Duodenal mucosa (tissue), 2 donors: ENCODE results near the gene MEF2C.

Experiments
- H3K27ac ChIP-seq: one replicate; pipeline ENCODE4 v1.7.0; 2013; ENCODE audit warnings: low read depth, low read length
- H3K27me3 ChIP-seq, 2 donors: one replicate each; pipeline ENCODE4 v1.7.0; 2013; ENCODE audit warnings: low read length in 2 of 2, control low read depth in 1 of 2; ENCODE audit not compliant: insufficient read depth in 2 of 2, control insufficient read depth in 1 of 2
- H3K36me3 ChIP-seq, 2 donors: one replicate each; pipeline ENCODE4 v1.7.0; 2013; ENCODE audit warnings: low read length in 2 of 2, control low read depth in 1 of 2; ENCODE audit not compliant: insufficient read depth in 2 of 2, control insufficient read depth in 1 of 2
- H3K4me1 ChIP-seq, 2 donors: one replicate each; pipeline ENCODE4 v1.7.0; 2013; ENCODE audit warnings: low read length in 2 of 2, control low read depth in 1 of 2; ENCODE audit not compliant: insufficient read depth in 2 of 2, control insufficient read depth in 1 of 2
- H3K4me3 ChIP-seq, 2 donors: one replicate each; pipeline ENCODE4 v1.7.0; 2013; ENCODE audit warnings: low read length in 2 of 2, low read depth in 1 of 2
- H3K9ac ChIP-seq, 2 donors: one replicate each; pipeline ENCODE4 v1.7.0; 2013; ENCODE audit warnings: low read length in 2 of 2, low read depth in 1 of 2
- H3K9me3 ChIP-seq, 2 donors: one replicate each; pipeline ENCODE4 v1.7.0; 2013; ENCODE audit warnings: low read length in 2 of 2, control low read depth in 1 of 2; ENCODE audit not compliant: control insufficient read depth in 1 of 2

Gene MEF2C

DNA sequence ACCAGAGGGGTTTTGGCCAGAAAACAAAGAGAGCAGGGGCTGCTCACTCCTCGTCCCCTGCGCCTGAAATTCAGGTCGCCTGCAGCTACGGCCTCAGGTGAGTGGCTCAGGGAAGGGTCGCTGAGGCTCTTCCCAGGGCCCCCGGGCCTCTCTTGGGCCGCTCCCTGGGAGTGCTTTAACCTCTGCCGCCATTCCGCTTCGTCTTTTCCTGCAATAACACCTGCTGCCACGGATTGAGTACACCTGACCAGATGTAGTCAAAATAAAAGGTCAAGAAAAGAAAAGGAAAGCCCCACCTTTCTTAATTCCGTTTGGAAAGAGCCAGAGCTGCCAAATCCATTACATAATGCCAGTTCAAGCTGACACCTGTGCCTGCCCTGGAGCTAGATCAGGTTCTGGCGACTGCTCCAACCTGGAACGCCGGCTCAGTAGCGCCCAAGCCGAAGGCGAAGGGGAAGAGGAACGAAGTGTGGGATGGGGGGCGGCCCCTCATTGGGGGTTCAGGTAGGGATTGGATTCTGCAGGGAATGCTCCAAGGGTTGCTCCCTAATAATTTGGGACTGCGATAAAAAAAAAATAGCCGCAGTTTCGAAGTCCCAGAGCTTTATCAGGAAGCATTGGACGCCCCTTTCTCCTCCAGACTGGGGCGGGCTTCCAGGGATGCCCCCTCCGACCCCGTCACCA, 193.9 kb downstream of the MEF2C start:
- H3K4me1 ChIP-seq: peaks cover 0 to 4% of the 10 kb centered on the region in 2 donors
- peaks cover 91 to 99% of the 10 kb centered on the region in 2 donors for H3K27me3 ChIP-seq
- no peak overlapping the region for H3K9ac ChIP-seq

GRCh38 chr5:88688156-88688983, 194.6 kb downstream of the MEF2C start:
- Histone ChIP-seq H3K4me1 (peaks cover 0 to 4% of the 10 kb centered on the region in 2 donors), H3K36me3 (no peaks in the 10 kb centered on the region), H3K9me3 (no peaks in the 10 kb centered on the region), H3K27me3 (peaks cover 95 to 99% of the 10 kb centered on the region in 2 donors), H3K27ac (no peak overlapping the region), H3K4me3 (no peak overlapping the region), H3K9ac (no peak overlapping the region)

More for the DNA sequence above, 193.9 kb downstream of the MEF2C start:
- no peak overlapping the region for H3K27ac ChIP-seq
- no peak overlapping the region for H3K4me3 ChIP-seq
- no peaks in the 10 kb centered on the region for H3K9me3 ChIP-seq
- H3K36me3 ChIP-seq: no peaks in the 10 kb centered on the region

GRCh38 chr5:88687373-88687911, 195.5 kb downstream of the MEF2C start:
- Histone ChIP-seq H3K9me3 (no peaks in the 10 kb centered on the region), H3K27ac (no peak overlapping the region), H3K4me1 (peaks cover 0 to 4% of the 10 kb centered on the region in 2 donors), H3K36me3 (no peaks in the 10 kb centered on the region), H3K27me3 (peaks cover 95 to 99% of the 10 kb centered on the region in 2 donors), H3K4me3 (no peak overlapping the region), H3K9ac (no peak overlapping the region)

DNA sequence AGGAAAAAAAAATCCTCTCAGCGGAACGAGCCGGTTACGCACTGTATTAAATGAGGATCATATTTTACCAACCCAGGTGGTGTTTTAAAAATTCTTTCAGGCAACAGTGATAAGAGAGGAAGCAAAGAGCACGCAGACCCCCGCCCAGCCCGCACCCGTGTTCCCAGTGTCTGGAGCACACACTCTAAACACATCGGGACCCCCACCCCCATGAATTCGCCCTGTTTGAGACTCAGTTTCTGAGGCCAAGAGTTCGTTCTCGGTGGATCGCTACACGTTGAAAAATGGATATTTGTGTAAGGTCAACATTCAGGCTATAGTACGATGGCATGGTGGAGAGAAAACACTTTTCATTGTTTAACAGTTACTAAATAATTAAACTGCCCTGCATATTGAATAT, 196.3 kb downstream of the MEF2C start:
- no peaks in the 10 kb centered on the region for H3K9me3 ChIP-seq
- no peak overlapping the region for H3K4me3 ChIP-seq
- H3K36me3 ChIP-seq: no peaks in the 10 kb centered on the region
- H3K27ac ChIP-seq: no peak overlapping the region
- peaks cover 0 to 4% of the 10 kb centered on the region in 2 donors for H3K4me1 ChIP-seq
- H3K9ac ChIP-seq: no peak overlapping the region
- H3K27me3 ChIP-seq: peaks cover 91 to 98% of the 10 kb centered on the region in 2 donors

- no peaks in the 10 kb centered on the region for H3K9me3 ChIP-seq
- H3K4me1 ChIP-seq: peaks cover 0 to 3% of the 10 kb centered on the region in 2 donors
- no peak overlapping the region for H3K27ac ChIP-seq
- H3K4me3 ChIP-seq: no peak overlapping the region
- H3K36me3 ChIP-seq: no peaks in the 10 kb centered on the region
- peaks cover 95 to 98% of the 10 kb centered on the region in 2 donors for H3K27me3 ChIP-seq
- no peak overlapping the region for H3K9ac ChIP-seq
Observed at GRCh38 chr5:88685591-88686541, 197.1 kb downstream of the MEF2C start.

- H3K27ac ChIP-seq: no peak overlapping the region
- no peaks in the 10 kb centered on the region for H3K36me3 ChIP-seq
- peaks cover 3 to 8% of the 10 kb centered on the region in 2 donors for H3K4me1 ChIP-seq
- peaks cover 89 to 97% of the 10 kb centered on the region in 2 donors for H3K27me3 ChIP-seq
- no peaks in the 10 kb centered on the region for H3K9me3 ChIP-seq
- H3K4me3 ChIP-seq: no peak overlapping the region
- H3K9ac ChIP-seq: no peak overlapping the region
Observed at GRCh38 chr5:88683506-88684135, 199.4 kb downstream of the MEF2C start.

- Histone ChIP-seq H3K4me3 (no peak overlapping the region), H3K9ac (no peak overlapping the region), H3K27me3 (peaks cover 87 to 95% of the 10 kb centered on the region in 2 donors), H3K27ac (no peak overlapping the region), H3K4me1 (peaks cover 3 to 8% of the 10 kb centered on the region in 2 donors), H3K36me3 (no peaks in the 10 kb centered on the region), H3K9me3 (no peaks in the 10 kb centered on the region)
Observed at GRCh38 chr5:88682881-88683361, 200.1 kb downstream of the MEF2C start.

- no peaks in the 10 kb centered on the region for H3K36me3 ChIP-seq
- peaks cover 87 to 95% of the 10 kb centered on the region in 2 donors for H3K27me3 ChIP-seq
- no peak overlapping the region for H3K9ac ChIP-seq
- no peak overlapping the region for H3K4me3 ChIP-seq
- no peaks in the 10 kb centered on the region for H3K9me3 ChIP-seq
- no peak overlapping the region for H3K27ac ChIP-seq
- H3K4me1 ChIP-seq: peaks cover 3 to 8% of the 10 kb centered on the region in 2 donors
Observed at GRCh38 chr5:88682131-88682530, 200.9 kb downstream of the MEF2C start.

DNA sequence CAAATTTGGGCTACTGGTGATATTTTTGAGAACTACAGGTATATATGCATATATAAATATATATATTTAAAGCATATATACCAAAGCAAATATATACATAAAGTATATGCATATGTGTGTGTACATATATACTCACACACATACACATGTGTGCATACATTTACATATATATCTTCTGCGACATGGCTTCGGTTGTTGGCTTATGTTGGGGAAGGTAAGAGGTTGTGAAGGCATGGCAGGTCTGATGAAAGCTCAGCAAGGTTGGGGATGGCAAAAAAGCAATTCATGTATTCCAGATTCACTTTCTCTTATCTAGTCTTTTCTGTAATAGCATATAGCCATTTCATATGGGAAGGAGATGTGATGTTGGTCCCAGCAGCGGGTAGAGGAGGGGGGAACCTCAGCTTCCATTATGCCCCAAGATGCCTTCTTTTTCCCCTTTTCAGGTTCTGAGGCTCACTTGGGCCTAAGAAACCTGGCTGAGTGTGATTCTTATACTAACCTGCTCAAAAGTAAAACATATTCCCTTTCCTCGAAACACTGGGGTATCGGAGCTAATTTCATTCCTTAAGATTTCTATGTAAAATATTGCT, 201.7 kb downstream of the MEF2C start:
- no peak overlapping the region for H3K9ac ChIP-seq
- H3K27ac ChIP-seq: no peak overlapping the region
- no peak overlapping the region for H3K4me3 ChIP-seq
- peaks cover 81 to 94% of the 10 kb centered on the region in 2 donors for H3K27me3 ChIP-seq
- no peaks in the 10 kb centered on the region for H3K9me3 ChIP-seq
- H3K36me3 ChIP-seq: no peaks in the 10 kb centered on the region
- peaks cover 3 to 8% of the 10 kb centered on the region in 2 donors for H3K4me1 ChIP-seq
